OCI-LY1 (cell line): ENCODE data around the gene TXNDC2.

Experiments
- H2AFZ ChIP-seq: fragments of 200-600 bp; sonication (generic), shearing (Covaris generic); 2 replicates; pipeline ENCODE4 v1.6.0; 2014; ENCODE audit warnings: antibody characterized with exemption, mild to moderate bottlenecking, low read length
- H3F3A ChIP-seq: fragments of 200-600 bp; sonication (generic), shearing (Covaris generic); 2 replicates; pipeline ENCODE4 v1.6.0; 2014; ENCODE audit warnings: mild to moderate bottlenecking, antibody characterized with exemption, low read length, moderate library complexity; ENCODE audit not compliant: insufficient read depth
- H3K27ac ChIP-seq: fragments of 200-600 bp; sonication (generic); 2 replicates; pipeline ENCODE4 v1.5.1; 2014; ENCODE audit warnings: low read length, mixed run types, mild to moderate bottlenecking, low read depth; ENCODE audit not compliant: poor library complexity, severe bottlenecking
- H3K27me3 ChIP-seq: fragments of 200-600 bp; sonication (generic); 2 replicates; pipeline ENCODE4 v1.6.0; 2014; ENCODE audit warnings: antibody characterized with exemption, mild to moderate bottlenecking, low read length, moderate library complexity; ENCODE audit not compliant: insufficient read depth
- H3K36me3 ChIP-seq: fragments of 200-600 bp; sonication (generic); 2 replicates; pipeline ENCODE4 v1.6.1; 2014; ENCODE audit warnings: mild to moderate bottlenecking, antibody characterized with exemption, low read length, moderate library complexity, mixed read lengths; ENCODE audit not compliant: insufficient read depth
- H3K4me1 ChIP-seq: fragments of 200-600 bp; sonication (generic); 2 replicates; pipeline ENCODE4 v1.5.1; 2014; ENCODE audit warnings: mild to moderate bottlenecking, low read length, moderate library complexity; ENCODE audit not compliant: insufficient read depth, severe bottlenecking
- H3K4me2 ChIP-seq: fragments of 200-600 bp; sonication (generic), shearing (Covaris generic); 2 replicates; pipeline ENCODE4 v1.6.1; 2014; ENCODE audit warnings: low read length
- H3K4me3 ChIP-seq: fragments of 200-600 bp; sonication (generic); 2 replicates; pipeline ENCODE4 v1.5.1; 2014; ENCODE audit warnings: low read length, low read depth, mild to moderate bottlenecking, mixed read lengths; ENCODE audit not compliant: poor library complexity, severe bottlenecking
- H3K79me2 ChIP-seq: fragments of 200-600 bp; shearing (Covaris generic); 2 replicates; pipeline ENCODE4 v1.6.1; 2016; ENCODE audit warnings: mixed run types, low read length, mixed read lengths; ENCODE audit not compliant: insufficient read depth
- H3K9ac ChIP-seq: fragments of 200-600 bp; sonication (generic), shearing (Covaris generic); 2 replicates; pipeline ENCODE4 v1.6.1; 2014; ENCODE audit warnings: mild to moderate bottlenecking, low read length, mixed read lengths
- H3K9me2 ChIP-seq: fragments of 200-600 bp; sonication (generic), shearing (Covaris generic); 2 replicates; pipeline ENCODE4 v1.6.1; 2014; ENCODE audit warnings: low read depth, mild to moderate bottlenecking, low read length, mixed read lengths
- H3K9me3 ChIP-seq: fragments of 200-600 bp; shearing (Covaris generic); 2 replicates; pipeline ENCODE4 v1.6.1; 2014; ENCODE audit warnings: low read length, mixed read lengths
- H4K20me1 ChIP-seq: fragments of 200-600 bp; sonication (generic), shearing (Covaris generic); 2 replicates; pipeline ENCODE4 v1.6.0; 2016; ENCODE audit warnings: mild to moderate bottlenecking, low read length; ENCODE audit not compliant: insufficient read depth
- EZH2 ChIP-seq: fragments of 200-600 bp; sonication (generic), shearing (Covaris generic); IDR thresholded peaks from 2 replicates; pipeline ENCODE4 v1.8.0; 2017; ENCODE audit warnings: borderline replicate concordance, mixed run types, mild to moderate bottlenecking, antibody characterized with exemption, low read length, moderate library complexity, mixed read lengths
- TF ChIP-seq, protein P1 (sequence below): fragments of 200-600 bp; sonication (generic), shearing (Covaris generic); IDR thresholded peaks from 2 replicates; pipeline ENCODE4 v1.5.1; 2017; ENCODE audit warnings: mild to moderate bottlenecking, antibody characterized with exemption, low read length, moderate library complexity, mixed read lengths

The TXNDC2 gene

DNA sequence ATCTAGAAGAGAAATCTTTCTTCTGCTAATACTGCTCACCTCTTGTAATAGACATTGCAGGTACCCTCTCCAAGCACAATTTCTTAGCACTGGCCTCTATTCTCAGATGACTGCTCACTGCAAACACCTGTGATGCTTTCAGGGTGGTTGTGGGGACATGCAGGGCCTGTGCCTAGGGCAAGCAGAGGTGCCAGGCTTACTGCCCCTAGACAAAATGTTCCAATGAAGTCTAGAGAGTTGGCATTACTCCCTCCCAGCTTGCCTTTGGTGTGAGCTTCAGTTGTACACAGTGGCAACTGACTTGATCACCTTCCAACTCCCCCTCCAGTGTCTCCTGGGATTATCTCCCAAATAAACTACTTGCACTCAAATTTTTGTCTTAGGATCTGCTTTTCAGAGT lies 12.9 kb upstream of the TXNDC2 start:
- Histone ChIP-seq H2AFZ (no peak overlapping the region), H3K4me3 (no peak overlapping the region), H3K4me1 (no peaks in the 10 kb centered on the region), H3K9ac (no peak overlapping the region), H3K9me2 (no peaks in the 10 kb centered on the region), H3K79me2 (no peaks in the 10 kb centered on the region), H3F3A (no peaks in the 10 kb centered on the region), H3K27ac (no peak overlapping the region), H4K20me1 (no peaks in the 10 kb centered on the region), H3K36me3 (no peaks in the 10 kb centered on the region), H3K9me3 (no peaks in the 10 kb centered on the region), H3K27me3 (no peaks in the 10 kb centered on the region), H3K4me2 (no peak overlapping the region)
- no peak for TF ChIP-seq EZH2
- TF ChIP-seq, protein P1, sequence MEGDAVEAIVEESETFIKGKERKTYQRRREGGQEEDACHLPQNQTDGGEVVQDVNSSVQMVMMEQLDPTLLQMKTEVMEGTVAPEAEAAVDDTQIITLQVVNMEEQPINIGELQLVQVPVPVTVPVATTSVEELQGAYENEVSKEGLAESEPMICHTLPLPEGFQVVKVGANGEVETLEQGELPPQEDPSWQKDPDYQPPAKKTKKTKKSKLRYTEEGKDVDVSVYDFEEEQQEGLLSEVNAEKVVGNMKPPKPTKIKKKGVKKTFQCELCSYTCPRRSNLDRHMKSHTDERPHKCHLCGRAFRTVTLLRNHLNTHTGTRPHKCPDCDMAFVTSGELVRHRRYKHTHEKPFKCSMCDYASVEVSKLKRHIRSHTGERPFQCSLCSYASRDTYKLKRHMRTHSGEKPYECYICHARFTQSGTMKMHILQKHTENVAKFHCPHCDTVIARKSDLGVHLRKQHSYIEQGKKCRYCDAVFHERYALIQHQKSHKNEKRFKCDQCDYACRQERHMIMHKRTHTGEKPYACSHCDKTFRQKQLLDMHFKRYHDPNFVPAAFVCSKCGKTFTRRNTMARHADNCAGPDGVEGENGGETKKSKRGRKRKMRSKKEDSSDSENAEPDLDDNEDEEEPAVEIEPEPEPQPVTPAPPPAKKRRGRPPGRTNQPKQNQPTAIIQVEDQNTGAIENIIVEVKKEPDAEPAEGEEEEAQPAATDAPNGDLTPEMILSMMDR, result no peak

DNA sequence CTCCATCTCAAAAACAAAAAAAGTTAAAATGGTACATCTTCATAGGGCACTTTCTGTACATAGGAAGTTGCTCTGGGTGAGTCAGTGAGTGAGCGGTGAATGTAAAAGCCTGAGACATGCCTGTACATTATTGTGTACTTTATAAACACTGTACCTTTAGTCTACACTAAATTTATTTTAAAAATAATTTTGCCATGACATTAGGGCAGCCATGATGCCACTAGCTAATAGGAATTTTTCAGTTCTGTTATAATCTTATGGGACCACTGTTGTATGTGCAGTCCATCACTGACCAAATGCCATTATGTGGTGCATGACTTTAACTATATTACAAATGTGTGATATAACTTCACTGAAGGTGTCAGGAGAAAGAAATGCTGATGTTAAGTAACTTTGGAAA lies 11.0 kb upstream of the TXNDC2 start:
- Histone ChIP-seq H3K9me3 (no peaks in the 10 kb centered on the region), H4K20me1 (no peaks in the 10 kb centered on the region), H3F3A (no peaks in the 10 kb centered on the region), H3K79me2 (no peaks in the 10 kb centered on the region), H3K27me3 (no peaks in the 10 kb centered on the region), H3K36me3 (no peaks in the 10 kb centered on the region), H3K4me2 (no peak overlapping the region), H3K4me1 (no peaks in the 10 kb centered on the region), H3K4me3 (no peak overlapping the region), H3K27ac (no peak overlapping the region), H3K9ac (no peak overlapping the region), H3K9me2 (no peaks in the 10 kb centered on the region), H2AFZ (no peak overlapping the region)
- TF ChIP-seq, protein P1, result no peak
- no peak for TF ChIP-seq EZH2

DNA sequence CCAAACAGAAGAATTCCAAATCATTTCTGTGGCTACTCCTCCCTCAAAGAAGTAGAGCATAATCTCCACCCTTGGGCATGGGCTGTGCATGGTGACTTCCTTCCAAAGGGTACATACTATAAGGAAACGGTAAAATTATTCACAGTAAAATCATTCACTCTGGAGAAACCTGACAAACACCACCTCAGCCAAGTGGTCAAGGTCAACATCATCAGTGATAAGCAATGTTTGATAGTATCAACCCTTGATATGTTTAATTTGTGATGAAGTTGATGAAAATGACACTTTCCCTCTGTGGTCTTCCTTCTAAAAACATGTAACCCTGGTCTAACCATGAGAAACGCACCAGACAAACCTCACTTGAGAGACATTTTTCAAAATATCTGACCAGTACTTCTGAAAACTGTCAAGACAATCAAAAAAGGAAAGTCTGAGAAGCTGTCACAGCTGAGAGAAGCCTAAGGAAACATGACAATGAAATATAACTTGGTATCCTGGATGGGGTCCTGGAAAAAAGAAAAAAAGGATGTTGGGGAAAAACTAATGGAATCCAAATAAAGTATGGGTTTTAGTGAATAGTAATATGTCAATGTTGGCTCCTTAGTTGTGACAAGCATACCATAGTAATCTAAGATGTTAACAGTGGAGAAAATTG lies 9.4 kb upstream of the TXNDC2 start:
- no peaks in the 10 kb centered on the region for H3K36me3 ChIP-seq
- H3K9me2 ChIP-seq, result no peaks in the 10 kb centered on the region
- H3K4me3 ChIP-seq, result no peak overlapping the region
- H2AFZ ChIP-seq, result no peak overlapping the region
- no peaks in the 10 kb centered on the region for H3K79me2 ChIP-seq
- H3K4me2 ChIP-seq, result no peak overlapping the region
- no peaks in the 10 kb centered on the region for H3K9me3 ChIP-seq
- H3K27ac ChIP-seq, result no peak overlapping the region
- no peaks in the 10 kb centered on the region for H4K20me1 ChIP-seq
- H3K9ac ChIP-seq, result no peak overlapping the region
- H3K4me1 ChIP-seq, result no peaks in the 10 kb centered on the region
- H3K27me3 ChIP-seq, result no peaks in the 10 kb centered on the region
- H3F3A ChIP-seq, result no peaks in the 10 kb centered on the region
- TF ChIP-seq EZH2, result no peak
- TF ChIP-seq, protein P1, result no peak
